ENCODE results near the gene CHRM4.

GRCh38 chr11:46417711-46418110, 26.1 kb upstream of the CHRM4 start:
- TF ChIP-seq CTCF (conservative IDR thresholded peaks at IDR 0.05; ENCODE audit: low read length), result no peak
- no peak for TF ChIP-seq EZH2phosphoT487 (IDR thresholded peaks at IDR 0.05; ENCODE audit: borderline replicate concordance, low read depth, low read length)
